K562 (cell line): ENCODE measurements around the gene KPNB1.

Experiments
- BDP1 ChIP-seq: IDR thresholded peaks from 3 replicates; pipeline ENCODE4 v1.6.1; 2011; ENCODE audit not compliant: insufficient read length, insufficient read depth
- CC2D1A ChIP-seq: fragments of 450-650 bp; IDR thresholded peaks from 2 replicates; pipeline ENCODE4 v1.6.1; 2017; ENCODE audit warnings: mild to moderate bottlenecking
- CTCF ChIP-seq, 3 experiments: IDR thresholded peaks in 2 of 3; conservative IDR thresholded peaks in 1 of 3; 2 replicates each; pipeline ENCODE4 v1.5.1; 2011 to 2012; ENCODE audit warnings: low read length in 3 of 3, mild to moderate bottlenecking in 3 of 3, control low read depth in 2 of 3, improper control_type of control experiment in 1 of 3, inconsistent platforms in 1 of 3, low read depth in 1 of 3, mixed read lengths in 1 of 3, moderate library complexity in 1 of 3; ENCODE audit not compliant: insufficient read depth in 2 of 3
- GABPB1 ChIP-seq: sonication (generic); formaldehyde crosslinking; IDR thresholded peaks from 2 replicates; pipeline ENCODE4 v1.8.0; 2022; ENCODE audit warnings: mild to moderate bottlenecking, missing genetic modification reagents
- JUN ChIP-seq, 2 experiments: sonication (generic) in 1 of 2; formaldehyde crosslinking in 1 of 2; IDR thresholded peaks; 2 replicates each; pipeline versions ENCODE4 v1.6.1 to v1.8.0; 2012 to 2022; ENCODE audit warnings: borderline replicate concordance in 2 of 2, mild to moderate bottlenecking in 2 of 2, improper control_type of control experiment in 1 of 2, low read depth in 1 of 2, low read length in 1 of 2, missing genetic modification reagents in 1 of 2
- NBN ChIP-seq: fragments of 450-650 bp; IDR thresholded peaks from 2 replicates; pipeline ENCODE4 v1.6.1; 2016; ENCODE audit warnings: low read depth, mild to moderate bottlenecking
- POLR2A ChIP-seq: fragments of 450-650 bp; conservative IDR thresholded peaks from 2 replicates; pipeline ENCODE4 v1.6.1; 2016
- TAF1 ChIP-seq: IDR thresholded peaks from 2 replicates; pipeline ENCODE4 v1.6.1; 2011; ENCODE audit warnings: mild to moderate bottlenecking, low read length, moderate library complexity; ENCODE audit not compliant: insufficient read depth, control insufficient read depth, severe bottlenecking; ENCODE audit errors: extremely low read depth
- YY1 ChIP-seq, 3 experiments: IDR thresholded peaks; 2 replicates each; pipeline ENCODE4 v1.6.1; 2011; ENCODE audit warnings: low read length in 2 of 3, mild to moderate bottlenecking in 2 of 3, moderate library complexity in 2 of 3, borderline replicate concordance in 1 of 3, control low read depth in 1 of 3, low read depth in 1 of 3; ENCODE audit not compliant: insufficient read depth in 3 of 3, insufficient replicate concordance in 2 of 3, control insufficient read depth in 1 of 3, insufficient read length in 1 of 3; ENCODE audit errors: extremely low read depth in 1 of 3

- TF ChIP-seq JUN (IDR thresholded peaks at IDR 0.05; ENCODE audit: borderline replicate concordance, low read depth, low read length), result no peak
- TF ChIP-seq JUN (CRISPR knock-in tag; IDR thresholded peaks at IDR 0.05; ENCODE audit: borderline replicate concordance), result no peak
- 0 out of 2 replicates have a peak, but pooled peaks have one; percentile 30 for TF ChIP-seq POLR2A
- TF ChIP-seq CTCF (IDR thresholded peaks at IDR 0.05 in 2 of 3, conservative IDR thresholded peaks at IDR 0.05 in 1 of 3; ENCODE audit: insufficient read depth in 2 of 3, low read depth in 1 of 3, low read length in 3 of 3), result no peak
- TF ChIP-seq BDP1, result no peak
- TF ChIP-seq CC2D1A, result no peak
- no peak for TF ChIP-seq TAF1
- no peak for TF ChIP-seq YY1 (IDR thresholded peaks at IDR 0.05; ENCODE audit: borderline replicate concordance in 1 of 3, control insufficient read depth in 1 of 3, extremely low read depth in 1 of 3, insufficient read depth in 3 of 3, insufficient read length in 1 of 3, insufficient replicate concordance in 2 of 3, low read depth in 1 of 3, low read length in 2 of 3)
- TF ChIP-seq GABPB1 (CRISPR knock-in tag), result no peak
- no peak for TF ChIP-seq NBN
Observed at GRCh38 chr17:47670064-47670463, 20.3 kb downstream of the KPNB1 start.
